ENCODE results near the gene GLRX5. TPM values are rescaled to one million over a fixed set of nuclear protein-coding genes. Genes with fewer than 3 reads are reported as not detected.

The GLRX5 gene
- total and polyA plus RNA-seq, 11 donors = 60.8 to 113 (median 78.5) TPM

DNA sequence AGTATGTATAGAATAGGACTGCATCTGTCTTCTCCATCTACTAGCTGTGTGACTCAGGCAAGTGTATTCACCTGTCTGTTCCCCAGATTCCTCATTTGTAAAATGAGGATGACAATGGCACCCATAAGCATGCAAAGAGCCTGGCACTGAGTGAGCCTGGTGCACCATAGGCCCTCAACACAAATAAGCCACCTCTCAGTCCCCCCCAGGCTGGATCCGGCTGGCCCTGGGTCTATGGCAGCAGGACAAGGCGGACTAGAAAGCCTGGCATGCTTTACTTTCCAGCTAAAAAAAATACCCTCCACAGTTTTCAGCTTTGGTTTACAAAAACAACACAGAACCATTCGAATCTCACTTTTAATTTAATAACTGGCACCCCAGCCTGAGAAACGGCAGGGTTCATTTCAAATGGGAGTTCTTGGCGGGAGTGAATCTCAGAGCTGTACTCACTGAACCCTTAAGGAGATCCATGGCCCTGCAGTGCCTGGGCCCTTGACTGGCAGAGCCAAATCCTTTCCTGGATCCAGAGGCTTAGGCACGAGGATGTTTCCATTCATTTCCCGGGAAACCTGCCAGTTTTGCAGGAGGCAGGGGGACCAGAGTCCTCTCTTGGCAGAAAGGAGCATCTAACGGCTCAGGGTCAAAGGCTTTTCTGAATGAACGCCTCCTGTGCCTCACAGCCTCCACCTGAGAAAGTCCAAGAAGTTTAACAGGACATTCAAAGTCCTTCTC, 36.1 kb upstream of the GLRX5 start:
- H3K27ac ChIP-seq = peak overlapping the region in 4 of 12 donors; percentile 8 to 46 (median 25)
- ATAC-seq = peak in 2 of 4 donors; percentile 14 to 22
- H3K9me3 ChIP-seq = no peaks in the 10 kb centered on the region
- H3K4me1 ChIP-seq = peaks cover 0 to 97% (median 49%) of the 10 kb centered on the region in 12 donors
- intact Hi-C loops (cut with DNase I) = loop anchor here in 1 of 10 donors (5.0 kb wide), 1 partner anchor 41 kb away; no protein-coding TSS in a partner anchor
- H3K27me3 ChIP-seq = no peaks in the 10 kb centered on the region
- TF ChIP-seq POLR2A (IDR thresholded peaks at IDR 0.05) (no peak), CTCF (IDR thresholded peaks at IDR 0.05) (no peak)
- H3K4me3 ChIP-seq = no peak overlapping the region
- 56 to 74% (median 62%) methylated on average over 8 to 9 of the region's 9 CpGs for WGBS, 4 donors
- DNase-seq = peak in 2 of 5 donors; percentile 41 to 55
- H3K36me3 ChIP-seq = peaks cover 0 to 15% (median 0%) of the 10 kb centered on the region in 9 donors

GRCh38 chr14:95499354-95499750, 35.5 kb upstream of the GLRX5 start:
- TF ChIP-seq POLR2A (IDR thresholded peaks at IDR 0.05) (no peak), CTCF (IDR thresholded peaks at IDR 0.05) (no peak)
- Histone ChIP-seq H3K27ac (peak overlapping the region in 3 of 12 donors; percentile 8 to 46 (median 42)), H3K4me3 (no peak overlapping the region), H3K4me1 (peaks cover 0 to 99% (median 49%) of the 10 kb centered on the region in 12 donors), H3K9me3 (no peaks in the 10 kb centered on the region), H3K36me3 (peaks cover 0 to 15% (median 0%) of the 10 kb centered on the region in 9 donors), H3K27me3 (no peaks in the 10 kb centered on the region)
- 13 to 56% (median 38%) methylated on average over 1 of the region's 1 CpG for WGBS, 4 donors
- intact Hi-C loops (cut with DNase I) = loop anchor here in 1 of 10 donors (5.0 kb wide), 1 partner anchor 42 kb away; no protein-coding TSS in a partner anchor
- ATAC-seq (no peak), DNase-seq (no peak)

DNA sequence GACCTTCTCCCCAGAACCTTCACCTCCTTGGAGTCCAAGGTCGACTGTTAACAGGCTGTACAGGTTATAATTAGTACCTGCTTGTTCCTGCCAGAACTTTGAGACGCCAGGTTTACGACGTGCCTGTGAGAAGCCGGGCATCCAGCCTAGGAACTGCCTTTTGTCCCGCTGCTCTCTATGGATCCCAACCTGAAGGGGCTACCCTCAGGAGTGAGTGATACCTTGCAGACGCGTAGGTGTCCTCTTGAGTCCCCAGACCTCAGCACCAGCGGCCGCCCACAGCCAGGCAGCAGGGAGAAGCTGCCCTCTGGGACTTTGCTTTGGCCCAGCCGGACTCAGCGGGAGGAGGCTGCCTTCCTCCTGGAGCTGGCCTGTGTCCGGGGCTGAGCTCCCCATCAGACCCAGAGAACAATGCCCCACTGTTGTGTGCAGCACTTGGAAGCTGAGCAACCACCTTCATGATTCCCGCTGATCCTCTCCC, 34.6 kb upstream of the GLRX5 start:
- TF ChIP-seq POLR2A (IDR thresholded peaks at IDR 0.05) (no peak), CTCF (IDR thresholded peaks at IDR 0.05) (no peak)
- Histone ChIP-seq H3K27me3 (no peaks in the 10 kb centered on the region), H3K36me3 (peaks cover 0 to 15% (median 0%) of the 10 kb centered on the region in 9 donors), H3K4me3 (no peak overlapping the region), H3K4me1 (peaks cover 0 to 99% (median 49%) of the 10 kb centered on the region in 12 donors), H3K27ac (peak overlapping the region in 10 of 12 donors; percentile 3 to 46 (median 40)), H3K9me3 (no peaks in the 10 kb centered on the region)
- peak in 1 of 5 donors; percentile 58 for DNase-seq
- ATAC-seq = peak in 3 of 4 donors; percentile 18 to 55 (median 41)
- 53 to 70% (median 60%) methylated on average over 9 to 14 of the region's 14 CpGs for WGBS, 4 donors
- intact Hi-C loops (cut with DNase I) = no loop called here

- Histone ChIP-seq H3K27ac (peak overlapping the region in 8 of 12 donors; percentile 3 to 46 (median 40)), H3K4me1 (peaks cover 0 to 99% (median 46%) of the 10 kb centered on the region in 12 donors), H3K36me3 (peaks cover 0 to 15% (median 0%) of the 10 kb centered on the region in 9 donors), H3K4me3 (no peak overlapping the region), H3K9me3 (no peaks in the 10 kb centered on the region), H3K27me3 (no peaks in the 10 kb centered on the region)
- TF ChIP-seq CTCF (IDR thresholded peaks at IDR 0.05) (no peak), POLR2A (IDR thresholded peaks at IDR 0.05) (no peak)
- DNase-seq (peak in 2 of 5 donors; percentile 56 to 63), ATAC-seq (peak in 2 of 4 donors; percentile 34 to 39)
- intact Hi-C loops (cut with DNase I) = no loop called here
- 79 to 85% (median 82%) methylated on average over 14 of the region's 14 CpGs for WGBS, 4 donors
These were observed 34.0 kb upstream of the GLRX5 start for GRCh38 chr14:95500772-95501401.
